GM23338 (cell line): ENCODE results near the gene F12.

ENCODE experiments used
- CREB1 ChIP-seq: fragments of 250-450 bp; sonication (Bioruptor Pico); IDR thresholded peaks from 2 replicates; pipeline ENCODE4 v1.5.0; 2020; ENCODE audit warnings: low read depth, mild to moderate bottlenecking, moderate library complexity
- CTCF ChIP-seq, 2 experiments: fragments of 200-600 bp in 1 of 2; sonication (generic) in 1 of 2; conservative IDR thresholded peaks; 2 replicates each; pipeline versions ENCODE4 v1.5.1 to v1.6.1; 2016 to 2017; ENCODE audit warnings: antibody characterized with exemption in 2 of 2, low read depth in 2 of 2, mild to moderate bottlenecking in 2 of 2, moderate library complexity in 1 of 2
- ETS1 ChIP-seq: IDR thresholded peaks from 2 replicates; pipeline ENCODE4 v1.6.1; 2016; ENCODE audit warnings: antibody characterized with exemption
- EZH2 ChIP-seq: fragments of 200-600 bp; sonication (generic); IDR thresholded peaks from one replicate; pipeline ENCODE4 v1.8.0; 2017; ENCODE audit warnings: antibody characterized with exemption, mild to moderate bottlenecking, low read depth; ENCODE audit not compliant: unreplicated experiment
- EZH2phosphoT487 ChIP-seq: fragments of 200-600 bp; sonication (generic); IDR thresholded peaks from one replicate; pipeline ENCODE4 v1.8.1; 2018; ENCODE audit warnings: antibody characterized with exemption; ENCODE audit not compliant: unreplicated experiment
- NANOG ChIP-seq: IDR thresholded peaks from 2 replicates; pipeline ENCODE4 v1.6.1; 2016; ENCODE audit warnings: antibody characterized with exemption, borderline replicate concordance
- POLR2AphosphoS5 ChIP-seq: IDR thresholded peaks from 2 replicates; pipeline ENCODE4 v1.6.1; 2016; ENCODE audit warnings: antibody characterized with exemption, low read depth
- REST ChIP-seq: IDR thresholded peaks from one replicate; pipeline ENCODE4 v1.6.1; 2018; ENCODE audit warnings: antibody characterized with exemption; ENCODE audit not compliant: unreplicated experiment
- STAT1 ChIP-seq: IDR thresholded peaks from one replicate; pipeline ENCODE4 v1.6.1; 2016; ENCODE audit warnings: antibody characterized with exemption; ENCODE audit not compliant: unreplicated experiment
- ZNF331 ChIP-seq: fragments of 250-450 bp; sonication (Bioruptor Pico); IDR thresholded peaks from 2 replicates; pipeline ENCODE4 v1.5.0; 2020; ENCODE audit warnings: low read depth, mild to moderate bottlenecking, moderate library complexity

GRCh38 chr5:177456976-177457851 is 47.9 kb upstream of the F12 start:
- TF ChIP-seq CTCF (conservative IDR thresholded peaks at IDR 0.05; ENCODE audit: low read depth in 2 of 2) = peak; percentile 13 to 36; a peak in 1 of 4 replicates
- no peak for TF ChIP-seq POLR2AphosphoS5
- no peak for TF ChIP-seq EZH2
- peak; percentile 64 for TF ChIP-seq CREB1 (CRISPR knock-in tag)
- no peak for TF ChIP-seq REST
- TF ChIP-seq EZH2phosphoT487 = no peak
- no peak for TF ChIP-seq ZNF331 (CRISPR knock-in tag)
- TF ChIP-seq NANOG = no peak
- TF ChIP-seq ETS1 = no peak
- no peak for TF ChIP-seq STAT1
